ENCODE data around the gene HS3ST6. TPM values are rescaled to one million over a fixed set of nuclear protein-coding genes. Genes with fewer than 3 reads are reported as not detected.

Gene HS3ST6
- total and polyA plus RNA-seq, 9 of the 15 experiments (the other 6 are each of a cell fraction or from before 2014, with no cell fraction given), result not detected

- TF ChIP-seq, protein P1, sequence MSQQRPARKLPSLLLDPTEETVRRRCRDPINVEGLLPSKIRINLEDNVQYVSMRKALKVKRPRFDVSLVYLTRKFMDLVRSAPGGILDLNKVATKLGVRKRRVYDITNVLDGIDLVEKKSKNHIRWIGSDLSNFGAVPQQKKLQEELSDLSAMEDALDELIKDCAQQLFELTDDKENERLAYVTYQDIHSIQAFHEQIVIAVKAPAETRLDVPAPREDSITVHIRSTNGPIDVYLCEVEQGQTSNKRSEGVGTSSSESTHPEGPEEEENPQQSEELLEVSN (IDR thresholded peaks at IDR 0.05; ENCODE audit: borderline replicate concordance in 1 of 2, extremely low read depth in 1 of 2, insufficient read depth in 1 of 2, insufficient read length in 1 of 2, low read depth in 1 of 2, low read length in 1 of 2, poor library complexity in 1 of 2, severe bottlenecking in 1 of 2), result peak in 1 of 2 experiments; percentile 29
- TF ChIP-seq, protein P2, sequence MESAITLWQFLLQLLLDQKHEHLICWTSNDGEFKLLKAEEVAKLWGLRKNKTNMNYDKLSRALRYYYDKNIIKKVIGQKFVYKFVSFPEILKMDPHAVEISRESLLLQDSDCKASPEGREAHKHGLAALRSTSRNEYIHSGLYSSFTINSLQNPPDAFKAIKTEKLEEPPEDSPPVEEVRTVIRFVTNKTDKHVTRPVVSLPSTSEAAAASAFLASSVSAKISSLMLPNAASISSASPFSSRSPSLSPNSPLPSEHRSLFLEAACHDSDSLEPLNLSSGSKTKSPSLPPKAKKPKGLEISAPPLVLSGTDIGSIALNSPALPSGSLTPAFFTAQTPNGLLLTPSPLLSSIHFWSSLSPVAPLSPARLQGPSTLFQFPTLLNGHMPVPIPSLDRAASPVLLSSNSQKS (CRISPR knock-in tag; IDR thresholded peaks at IDR 0.05), result no peak
- TF ChIP-seq, protein P3, sequence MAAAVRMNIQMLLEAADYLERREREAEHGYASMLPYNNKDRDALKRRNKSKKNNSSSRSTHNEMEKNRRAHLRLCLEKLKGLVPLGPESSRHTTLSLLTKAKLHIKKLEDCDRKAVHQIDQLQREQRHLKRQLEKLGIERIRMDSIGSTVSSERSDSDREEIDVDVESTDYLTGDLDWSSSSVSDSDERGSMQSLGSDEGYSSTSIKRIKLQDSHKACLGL (CRISPR knock-in tag; IDR thresholded peaks at IDR 0.05; ENCODE audit: borderline replicate concordance, poor library complexity, severe bottlenecking), result peak; percentile 93
- peak; percentile 98 for TF ChIP-seq CHD2 (IDR thresholded peaks at IDR 0.05; ENCODE audit: low read depth, low read length)
- TF ChIP-seq POLR2AphosphoS5 (IDR thresholded peaks at IDR 0.05; ENCODE audit: control insufficient read depth, insufficient read depth, low read depth, low read length), result peak; percentile 98
- 0 out of 2 replicates have a peak, but pooled peaks have one; percentile 33 for TF ChIP-seq RHOXF2B (CRISPR knock-in tag; conservative IDR thresholded peaks at IDR 0.05)
- TF ChIP-seq, protein P4, sequence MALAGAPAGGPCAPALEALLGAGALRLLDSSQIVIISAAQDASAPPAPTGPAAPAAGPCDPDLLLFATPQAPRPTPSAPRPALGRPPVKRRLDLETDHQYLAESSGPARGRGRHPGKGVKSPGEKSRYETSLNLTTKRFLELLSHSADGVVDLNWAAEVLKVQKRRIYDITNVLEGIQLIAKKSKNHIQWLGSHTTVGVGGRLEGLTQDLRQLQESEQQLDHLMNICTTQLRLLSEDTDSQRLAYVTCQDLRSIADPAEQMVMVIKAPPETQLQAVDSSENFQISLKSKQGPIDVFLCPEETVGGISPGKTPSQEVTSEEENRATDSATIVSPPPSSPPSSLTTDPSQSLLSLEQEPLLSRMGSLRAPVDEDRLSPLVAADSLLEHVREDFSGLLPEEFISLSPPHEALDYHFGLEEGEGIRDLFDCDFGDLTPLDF (CRISPR knock-in tag; IDR thresholded peaks at IDR 0.05), result peak; percentile 71
- TF ChIP-seq TBP (optimal IDR thresholded peaks at IDR 0.05; ENCODE audit: low read depth, low read length), result no peak
- 0 out of 2 replicates have a peak, but pooled peaks have one; percentile 43 for TF ChIP-seq NR1H2 (CRISPR knock-in tag; IDR thresholded peaks at IDR 0.05)
- TF ChIP-seq RCOR1 (IDR thresholded peaks at IDR 0.05; ENCODE audit: borderline replicate concordance in 1 of 2, low read depth in 2 of 2, low read length in 2 of 2), result 0 out of 4 replicates have a peak, but pooled peaks of 1 of the 2 experiments have one; percentile 7
- no peak for TF ChIP-seq BCL6 (CRISPR knock-in tag; IDR thresholded peaks at IDR 0.05)
- TF ChIP-seq ILK (tag; IDR thresholded peaks at IDR 0.05; ENCODE audit: borderline replicate concordance, low read depth), result no peak
- TF ChIP-seq, protein P5, sequence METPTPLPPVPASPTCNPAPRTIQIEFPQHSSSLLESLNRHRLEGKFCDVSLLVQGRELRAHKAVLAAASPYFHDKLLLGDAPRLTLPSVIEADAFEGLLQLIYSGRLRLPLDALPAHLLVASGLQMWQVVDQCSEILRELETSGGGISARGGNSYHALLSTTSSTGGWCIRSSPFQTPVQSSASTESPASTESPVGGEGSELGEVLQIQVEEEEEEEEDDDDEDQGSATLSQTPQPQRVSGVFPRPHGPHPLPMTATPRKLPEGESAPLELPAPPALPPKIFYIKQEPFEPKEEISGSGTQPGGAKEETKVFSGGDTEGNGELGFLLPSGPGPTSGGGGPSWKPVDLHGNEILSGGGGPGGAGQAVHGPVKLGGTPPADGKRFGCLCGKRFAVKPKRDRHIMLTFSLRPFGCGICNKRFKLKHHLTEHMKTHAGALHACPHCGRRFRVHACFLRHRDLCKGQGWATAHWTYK (CRISPR knock-in tag; IDR thresholded peaks at IDR 0.05), result peak; percentile 66; the same call in 1 of the 2 replicates
- TF ChIP-seq ZBTB1 (CRISPR knock-in tag; IDR thresholded peaks at IDR 0.05; ENCODE audit: borderline replicate concordance, low read depth), result peak; percentile 56; the same call in 1 of the 2 replicates
- peak; percentile 96 for TF ChIP-seq PRPF4 (IDR thresholded peaks at IDR 0.05; ENCODE audit: insufficient read depth, low read depth, low read length, poor library complexity, severe bottlenecking)
- TF ChIP-seq HNRNPLL (IDR thresholded peaks at IDR 0.05; ENCODE audit: low read depth, low read length, poor library complexity, severe bottlenecking), result peak; percentile 73
- peak in 1 of 2 experiments; percentile 95; a peak in 2 of 4 replicates for TF ChIP-seq ZNF639 (CRISPR knock-in tag; conservative IDR thresholded peaks at IDR 0.05 in 1 of 2, IDR thresholded peaks at IDR 0.05 in 1 of 2)
Measured at GRCh38 chr16:1964506-1965395, 46.5 kb upstream of the HS3ST6 start, which contains the start of gene RPS2 (continued).
